DOHH2 (cell line): ENCODE results near the gene EPHB3.

Source experiments
- H3F3A ChIP-seq: fragments of 200-600 bp; sonication (generic), shearing (Covaris generic); 2 replicates; pipeline ENCODE4 v1.6.0; 2016; ENCODE audit warnings: antibody characterized with exemption, mild to moderate bottlenecking; ENCODE audit not compliant: control insufficient read depth, insufficient read depth
- H3K27ac ChIP-seq: fragments of 200-600 bp; sonication (generic); 2 replicates; pipeline ENCODE4 v1.5.1; 2014; ENCODE audit warnings: low read depth, mild to moderate bottlenecking, low read length, moderate library complexity
- H3K27me3 ChIP-seq: fragments of 200-600 bp; sonication (generic); 2 replicates; pipeline ENCODE4 v1.6.1; 2014; ENCODE audit warnings: mild to moderate bottlenecking, low read length, mixed read lengths; ENCODE audit not compliant: control insufficient read depth
- H3K36me3 ChIP-seq: fragments of 200-600 bp; sonication (generic); 2 replicates; pipeline ENCODE4 v1.6.1; 2014; ENCODE audit warnings: mild to moderate bottlenecking, low read length, moderate library complexity, mixed read lengths; ENCODE audit not compliant: control insufficient read depth
- H3K4me1 ChIP-seq: fragments of 200-600 bp; sonication (generic); 2 replicates; pipeline ENCODE4 v1.6.1; 2014; ENCODE audit warnings: mild to moderate bottlenecking, low read length, mixed read lengths; ENCODE audit not compliant: control insufficient read depth
- H3K4me2 ChIP-seq: fragments of 200-600 bp; sonication (generic); 2 replicates; pipeline ENCODE4 v1.6.0; 2014; ENCODE audit warnings: mild to moderate bottlenecking, low read length, moderate library complexity
- H3K4me3 ChIP-seq: fragments of 200-600 bp; sonication (generic); 2 replicates; pipeline ENCODE4 v1.5.1; 2014; ENCODE audit warnings: mild to moderate bottlenecking, low read length, mixed read lengths
- H3K79me2 ChIP-seq: fragments of 200-600 bp; sonication (generic); 2 replicates; pipeline ENCODE4 v1.6.1; 2014; ENCODE audit warnings: mild to moderate bottlenecking, low read length, mixed read lengths; ENCODE audit not compliant: control insufficient read depth
- H3K9me2 ChIP-seq: fragments of 200-600 bp; sonication (generic); replicated peaks from 2 replicates; pipeline ENCODE4 v1.6.1; 2014; ENCODE audit warnings: mild to moderate bottlenecking, low read length, mixed read lengths; ENCODE audit not compliant: control insufficient read depth
- H3K9me3 ChIP-seq: fragments of 200-600 bp; sonication (generic); 2 replicates; pipeline ENCODE4 v1.6.1; 2014; ENCODE audit warnings: antibody characterized with exemption, low read length, mixed read lengths; ENCODE audit not compliant: control insufficient read depth, insufficient read depth
- H4K20me1 ChIP-seq: fragments of 200-600 bp; sonication (generic); 2 replicates; pipeline ENCODE4 v1.6.0; 2014; ENCODE audit warnings: low read depth, mild to moderate bottlenecking, antibody characterized with exemption, low read length, moderate library complexity; ENCODE audit not compliant: control insufficient read depth, insufficient read depth
- EZH2phosphoT487 ChIP-seq: fragments of 200-600 bp; sonication (generic); IDR thresholded peaks from 2 replicates; pipeline ENCODE4 v1.6.1; 2017; ENCODE audit warnings: borderline replicate concordance, mild to moderate bottlenecking, antibody characterized with exemption, low read length, moderate library complexity, mixed read lengths
- TF ChIP-seq, protein P1 (sequence below): fragments of 200-600 bp; sonication (generic); IDR thresholded peaks from one replicate; pipeline ENCODE4 v1.5.1; 2014; ENCODE audit warnings: antibody characterized with exemption, mild to moderate bottlenecking, low read depth, low read length; ENCODE audit not compliant: poor library complexity, severe bottlenecking

Gene EPHB3

DNA sequence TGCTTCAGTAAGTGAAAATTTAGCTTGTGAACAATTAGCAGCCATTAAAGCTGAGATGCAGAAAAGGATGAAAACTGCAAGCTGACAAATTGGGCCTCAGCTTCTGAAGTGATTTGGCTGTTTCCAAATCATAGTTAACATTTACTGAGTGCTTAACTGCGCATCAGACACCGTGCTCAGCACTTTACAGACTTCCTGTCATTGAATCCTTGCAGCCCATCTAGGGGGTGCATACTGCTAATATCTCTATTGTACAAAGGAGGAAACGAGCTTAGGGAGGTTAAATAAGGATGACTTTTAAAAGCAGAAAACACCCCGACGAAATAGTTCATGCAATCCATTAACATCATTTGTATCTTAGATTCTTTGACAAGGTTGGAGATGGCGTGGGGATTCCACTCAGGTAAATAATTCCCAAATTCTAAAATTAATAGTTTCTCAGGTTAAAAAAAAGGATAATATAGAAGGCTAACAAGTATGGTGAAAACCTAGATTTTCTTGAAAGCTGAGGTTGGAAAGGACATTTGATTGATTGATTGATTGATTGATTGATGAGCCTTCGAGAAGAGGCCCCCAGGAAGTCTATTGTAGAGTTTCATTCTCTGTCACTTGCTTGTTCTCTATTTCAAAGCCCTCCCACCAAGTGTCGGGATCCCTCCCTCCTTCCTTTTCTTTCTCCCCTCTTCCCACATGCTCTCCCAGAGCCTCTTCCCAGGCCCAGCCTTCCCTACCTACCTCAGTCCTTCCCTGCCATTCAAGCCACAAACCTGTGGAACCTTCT, 23.5 kb upstream of the EPHB3 start:
- H3K27me3 ChIP-seq = peaks cover 29% of the 10 kb centered on the region
- H4K20me1 ChIP-seq = 0 out of 2 replicates have a peak, but pooled peaks cover 3% of the 10 kb centered on the region
- no peak overlapping the region for H3K27ac ChIP-seq
- no peak for TF ChIP-seq EZH2phosphoT487
- TF ChIP-seq, protein P1, sequence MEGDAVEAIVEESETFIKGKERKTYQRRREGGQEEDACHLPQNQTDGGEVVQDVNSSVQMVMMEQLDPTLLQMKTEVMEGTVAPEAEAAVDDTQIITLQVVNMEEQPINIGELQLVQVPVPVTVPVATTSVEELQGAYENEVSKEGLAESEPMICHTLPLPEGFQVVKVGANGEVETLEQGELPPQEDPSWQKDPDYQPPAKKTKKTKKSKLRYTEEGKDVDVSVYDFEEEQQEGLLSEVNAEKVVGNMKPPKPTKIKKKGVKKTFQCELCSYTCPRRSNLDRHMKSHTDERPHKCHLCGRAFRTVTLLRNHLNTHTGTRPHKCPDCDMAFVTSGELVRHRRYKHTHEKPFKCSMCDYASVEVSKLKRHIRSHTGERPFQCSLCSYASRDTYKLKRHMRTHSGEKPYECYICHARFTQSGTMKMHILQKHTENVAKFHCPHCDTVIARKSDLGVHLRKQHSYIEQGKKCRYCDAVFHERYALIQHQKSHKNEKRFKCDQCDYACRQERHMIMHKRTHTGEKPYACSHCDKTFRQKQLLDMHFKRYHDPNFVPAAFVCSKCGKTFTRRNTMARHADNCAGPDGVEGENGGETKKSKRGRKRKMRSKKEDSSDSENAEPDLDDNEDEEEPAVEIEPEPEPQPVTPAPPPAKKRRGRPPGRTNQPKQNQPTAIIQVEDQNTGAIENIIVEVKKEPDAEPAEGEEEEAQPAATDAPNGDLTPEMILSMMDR = no peak
- H3K4me1 ChIP-seq = no peaks in the 10 kb centered on the region
- no peaks in the 10 kb centered on the region for H3K9me3 ChIP-seq
- H3K9me2 ChIP-seq = no peaks in the 10 kb centered on the region
- H3K4me3 ChIP-seq = no peak overlapping the region
- H3K36me3 ChIP-seq = no peaks in the 10 kb centered on the region
- no peaks in the 10 kb centered on the region for H3F3A ChIP-seq
- no peaks in the 10 kb centered on the region for H3K79me2 ChIP-seq
- H3K4me2 ChIP-seq = no peak overlapping the region

DNA sequence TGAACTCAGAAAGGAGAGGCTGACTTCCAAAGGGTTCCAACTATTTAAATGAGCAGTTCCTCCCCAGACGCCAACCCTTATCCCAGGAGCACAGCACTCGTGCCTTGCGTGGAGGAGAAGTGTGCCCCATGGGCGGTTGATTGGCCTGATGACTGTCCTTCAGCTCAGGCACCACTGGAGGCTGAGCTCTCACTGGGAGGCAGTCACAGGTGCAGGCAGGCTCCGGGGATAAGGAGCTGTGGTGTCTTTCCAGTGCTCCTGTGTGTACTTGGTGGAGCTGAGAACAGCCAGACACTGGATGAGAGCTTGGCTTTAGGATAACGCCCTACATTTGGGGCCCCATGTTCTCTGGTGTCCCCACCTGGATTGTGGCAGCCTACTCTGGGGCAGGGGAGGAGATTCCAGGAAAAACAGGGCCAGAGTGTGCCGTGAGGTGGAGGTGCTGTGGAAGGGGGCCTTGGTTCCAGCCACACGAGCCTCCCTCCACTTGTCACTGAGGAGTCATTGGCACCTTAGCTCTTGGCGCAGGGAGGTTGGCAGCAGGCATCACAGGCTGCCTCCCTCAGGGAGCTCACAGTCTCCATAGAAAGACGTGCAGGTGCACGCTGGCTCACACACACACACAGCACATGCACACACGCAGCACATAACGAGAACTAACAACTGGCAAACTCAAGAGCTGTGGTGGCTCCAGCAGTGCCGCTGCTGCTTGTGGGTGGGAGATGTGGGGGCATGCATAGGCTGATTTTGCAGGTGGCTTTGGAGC, 22.7 kb upstream of the EPHB3 start:
- no peak for TF ChIP-seq EZH2phosphoT487
- TF ChIP-seq, protein P1 = no peak
- H3K4me1 ChIP-seq = no peaks in the 10 kb centered on the region

DNA sequence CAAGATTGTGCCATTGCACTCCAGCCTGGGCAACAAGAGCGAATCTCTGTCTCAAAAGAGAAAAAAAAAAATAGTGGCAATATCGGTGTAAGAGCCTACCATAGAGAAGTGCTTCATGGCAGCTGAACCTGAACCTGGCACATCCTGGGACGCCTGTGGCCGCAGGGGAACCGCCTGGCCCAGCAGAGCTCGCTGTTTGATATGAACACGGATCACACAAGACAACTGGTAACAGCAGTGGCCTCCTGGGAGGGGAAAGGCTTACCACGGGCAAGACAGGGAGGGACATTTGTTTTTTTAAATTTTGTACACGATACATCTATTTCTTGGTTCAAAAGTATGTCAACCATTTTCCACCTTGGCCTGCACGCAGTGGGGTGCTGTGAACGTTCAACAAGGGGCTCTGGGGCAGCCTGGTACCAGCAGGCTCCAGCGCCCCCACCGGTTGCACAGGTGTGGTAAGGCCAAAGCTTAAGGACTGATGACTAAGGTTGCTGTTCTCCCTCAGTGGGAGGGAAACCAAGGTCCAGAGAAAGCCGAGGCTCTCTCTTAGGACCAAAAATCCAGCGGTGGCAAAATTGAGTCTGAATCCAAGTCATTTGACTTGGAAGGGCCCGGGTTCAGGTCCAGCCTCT, 21.7 kb upstream of the EPHB3 start:
- H3K27ac ChIP-seq = no peak overlapping the region
- H3K4me2 ChIP-seq = no peak overlapping the region
- H3K9me3 ChIP-seq = no peaks in the 10 kb centered on the region
- no peaks in the 10 kb centered on the region for H3K79me2 ChIP-seq
- TF ChIP-seq, protein P1 = no peak
- no peak for TF ChIP-seq EZH2phosphoT487
- H3F3A ChIP-seq = no peaks in the 10 kb centered on the region
- H3K4me3 ChIP-seq = no peak overlapping the region
- H3K9me2 ChIP-seq = no peaks in the 10 kb centered on the region
- no peaks in the 10 kb centered on the region for H3K4me1 ChIP-seq
- H4K20me1 ChIP-seq = 0 out of 2 replicates have a peak, but pooled peaks cover 3% of the 10 kb centered on the region
- no peaks in the 10 kb centered on the region for H3K36me3 ChIP-seq
- H3K27me3 ChIP-seq = peaks cover 33% of the 10 kb centered on the region

More for the DNA sequence above, 22.7 kb upstream of the EPHB3 start:
- no peaks in the 10 kb centered on the region for H3K79me2 ChIP-seq
- H3K4me2 ChIP-seq = no peak overlapping the region
- 0 out of 2 replicates have a peak, but pooled peaks cover 3% of the 10 kb centered on the region for H4K20me1 ChIP-seq
- H3F3A ChIP-seq = no peaks in the 10 kb centered on the region
- H3K9me2 ChIP-seq = no peaks in the 10 kb centered on the region
- H3K4me3 ChIP-seq = no peak overlapping the region
- no peak overlapping the region for H3K27ac ChIP-seq
- H3K36me3 ChIP-seq = no peaks in the 10 kb centered on the region
- H3K9me3 ChIP-seq = no peaks in the 10 kb centered on the region
- peaks cover 33% of the 10 kb centered on the region for H3K27me3 ChIP-seq
